Pulmonary artery endothelial cell (primary cell): ENCODE measurements around the gene SCYL1. TPM values are rescaled to one million over a fixed set of nuclear protein-coding genes. Genes with fewer than 3 reads are reported as not detected.

Experiments
- DNase-seq: peaks from one replicate; pipeline ENCODE4 v3.0.0-alpha.2; 2011; ENCODE audit warnings: low read depth, low spot score
- total RNA-seq: library from RNA; depleted of rRNA; stranded (reverse); fragments of >200 nt; gene quantifications from 2 replicates; pipeline ENCODE4 v1.2.3, GENCODE V29; 2014

Gene SCYL1
- total RNA-seq, 1 donor from 2014 or later = 60.9 TPM

DNA sequence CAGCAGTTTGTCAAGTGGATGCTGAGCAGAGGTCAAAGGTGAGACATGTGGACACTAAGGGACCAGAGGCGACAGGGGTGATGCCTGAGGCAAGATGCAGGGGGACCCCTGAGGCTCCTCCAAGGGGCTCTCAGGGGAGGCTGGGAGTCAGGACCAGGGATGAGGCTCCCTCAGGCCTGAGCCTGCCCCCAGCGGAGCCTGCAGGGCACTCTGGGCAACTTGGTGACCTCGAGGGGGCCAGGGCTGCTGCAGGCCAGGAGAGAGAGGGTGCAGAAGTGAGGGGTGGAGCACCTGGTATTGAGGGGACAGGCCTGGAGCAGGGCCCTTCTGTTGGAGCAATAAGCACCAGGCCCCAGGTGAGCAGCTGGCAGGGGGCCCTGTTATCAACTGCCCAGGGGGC lies 57.0 kb downstream of the SCYL1 start:
- no peak for DNase-seq

DNA sequence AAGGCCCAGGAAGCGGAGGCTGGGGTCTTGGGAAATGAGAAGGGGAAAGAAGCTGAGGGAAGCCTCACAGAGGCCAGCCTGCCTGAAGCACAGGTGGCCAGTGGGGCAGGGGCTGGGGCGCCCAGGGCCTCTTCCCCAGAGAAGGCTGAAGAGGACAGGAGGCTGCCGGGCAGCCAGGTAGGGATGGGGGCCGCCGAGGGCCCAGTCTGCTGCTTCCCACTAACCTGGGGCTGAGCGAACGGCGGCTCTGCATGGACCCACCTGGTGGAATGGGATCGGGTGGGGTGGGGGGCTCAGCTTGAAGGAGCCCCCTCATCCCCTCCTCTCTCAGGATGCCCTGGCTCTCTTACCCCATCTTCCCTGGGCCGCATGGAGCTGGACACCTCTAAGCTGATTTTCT lies 58.7 kb downstream of the SCYL1 start:
- DNase-seq = no peak

DNA sequence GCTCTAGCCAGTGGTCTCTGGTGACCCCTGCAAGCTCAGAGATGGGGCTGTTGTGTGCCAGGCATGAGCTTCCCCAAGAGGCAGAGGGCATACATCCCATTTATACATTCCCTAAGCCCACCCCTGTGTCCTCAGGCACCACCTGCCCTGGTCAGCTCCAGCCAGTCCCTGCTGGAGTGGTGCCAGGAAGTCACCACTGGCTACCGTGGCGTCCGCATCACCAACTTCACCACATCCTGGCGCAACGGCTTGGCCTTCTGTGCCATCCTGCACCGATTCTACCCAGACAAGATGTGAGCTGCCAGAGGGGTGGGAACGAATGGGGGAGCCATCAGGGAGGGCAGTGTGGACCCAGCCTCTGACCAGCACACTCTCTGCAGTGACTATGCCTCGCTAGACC lies 59.2 kb downstream of the SCYL1 start:
- no peak for DNase-seq

DNA sequence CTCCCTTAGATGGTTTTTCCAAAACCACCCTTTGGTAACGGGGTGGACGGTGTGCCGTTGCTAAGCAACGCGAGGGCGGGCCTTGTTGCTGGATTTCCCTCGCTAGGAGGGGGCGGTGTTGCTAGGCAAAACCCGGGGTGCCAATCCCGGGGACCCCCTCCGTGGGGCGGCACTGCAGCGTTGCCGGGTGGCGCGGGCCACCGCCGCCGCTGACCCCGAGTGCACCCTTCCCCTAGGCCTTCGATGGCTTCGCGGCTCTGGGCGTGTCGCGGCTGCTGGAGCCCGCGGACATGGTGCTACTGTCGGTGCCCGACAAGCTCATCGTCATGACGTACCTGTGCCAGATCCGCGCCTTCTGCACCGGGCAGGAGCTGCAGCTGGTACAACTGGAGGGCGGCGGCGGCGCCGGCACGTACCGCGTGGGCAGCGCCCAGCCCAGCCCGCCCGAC lies 59.9 kb downstream of the SCYL1 start:
- no peak for DNase-seq

DNA sequence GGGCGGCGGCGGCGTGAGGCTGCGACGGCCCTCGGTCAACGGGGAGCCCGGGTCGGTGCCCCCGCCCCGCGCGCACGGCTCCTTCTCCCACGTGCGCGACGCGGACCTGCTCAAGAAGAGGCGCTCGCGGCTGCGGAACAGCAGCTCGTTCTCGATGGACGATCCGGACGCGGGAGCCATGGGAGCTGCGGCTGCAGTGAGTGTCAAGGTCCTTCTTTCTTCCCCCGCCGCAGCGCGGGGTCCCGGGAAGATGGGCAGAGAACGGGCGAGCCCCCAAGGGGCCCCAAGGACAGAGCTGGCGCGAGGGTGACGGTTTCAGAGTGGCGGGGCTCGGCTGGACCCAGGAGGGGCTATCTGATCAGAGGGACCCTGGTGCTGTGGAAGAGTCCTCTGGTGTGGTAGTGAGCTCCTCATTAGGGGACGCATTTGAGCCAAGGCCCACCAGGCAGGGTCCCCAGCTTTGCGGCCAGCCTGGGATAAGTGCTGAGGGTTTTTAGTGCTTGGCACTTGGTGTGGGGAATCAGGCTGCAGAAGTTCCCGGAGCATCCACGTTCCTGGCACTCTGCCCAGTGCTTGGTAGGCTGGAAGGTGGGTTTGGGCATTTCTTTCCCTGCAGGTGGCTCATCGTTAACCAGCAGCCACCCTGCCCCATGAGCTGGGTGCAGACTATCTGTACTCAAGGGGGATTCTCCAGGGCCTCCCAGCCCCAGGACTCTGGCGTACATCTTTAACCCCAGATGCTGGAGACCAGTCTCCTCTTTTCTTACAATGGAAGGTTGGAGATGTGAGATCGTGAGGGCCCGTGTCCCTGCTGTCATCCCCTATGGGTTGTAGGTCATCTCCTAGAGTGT lies 60.7 kb downstream of the SCYL1 start:
- DNase-seq = no peak

DNA sequence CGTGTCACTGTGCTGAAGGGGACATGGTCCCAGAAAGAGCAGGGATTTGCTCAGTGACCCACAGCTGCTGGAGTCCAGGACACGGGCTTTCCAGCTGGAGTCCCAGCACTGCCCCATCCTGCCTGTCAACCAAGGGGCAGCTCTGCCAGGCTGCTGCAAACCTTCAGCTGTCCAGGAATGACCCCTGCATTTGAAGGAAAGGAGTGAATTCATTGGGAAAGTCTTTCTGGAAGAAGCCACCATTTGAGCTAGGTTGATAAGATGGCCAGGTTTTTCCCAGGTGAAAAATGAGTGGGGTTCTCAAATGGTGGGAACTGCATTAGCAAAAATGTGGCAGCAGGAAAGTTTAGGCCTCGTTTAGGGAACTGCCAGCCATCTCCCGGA lies 61.4 kb downstream of the SCYL1 start:
- DNase-seq = no peak

DNA sequence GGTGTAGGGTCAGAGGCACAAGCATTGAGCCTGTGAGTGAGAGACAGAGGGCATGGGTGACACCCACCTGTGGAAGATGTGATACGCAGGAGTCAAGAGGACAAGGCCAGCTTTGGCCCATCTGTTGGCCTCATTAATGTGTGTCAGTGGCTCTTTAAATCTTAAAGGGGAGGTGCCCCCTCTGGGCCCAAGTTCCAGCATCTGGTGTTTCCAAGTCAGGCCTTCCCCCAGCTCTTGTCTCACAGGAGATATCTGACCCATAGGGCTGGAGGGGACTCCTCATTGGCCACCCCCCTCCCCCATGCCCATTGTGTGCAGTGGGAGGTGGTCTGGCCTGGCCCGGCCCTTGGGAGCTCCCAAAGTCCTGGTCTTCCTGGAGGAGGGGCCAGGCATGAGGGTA lies 61.8 kb downstream of the SCYL1 start:
- no peak for DNase-seq

Other genes with a start within 250 kb of the SCYL1 start
- 19.5 and 22.5 TPM in 2 replicates for gene CDC42EP2, start 210.2 kb upstream of the SCYL1 start, total RNA-seq
- gene DPF2, start 191.2 kb upstream of the SCYL1 start, total RNA-seq = 24.3 and 38.3 TPM in 2 replicates
- gene TIGD3, start 170.3 kb upstream of the SCYL1 start, total RNA-seq = 0.32 and 0.33 TPM in 2 replicates
- gene SLC25A45, start 142.4 kb upstream of the SCYL1 start, total RNA-seq = 1.3 and 1.4 TPM in 2 replicates
- 78.5 and 80.6 TPM in 2 replicates for gene FRMD8, start 138.4 kb upstream of the SCYL1 start, total RNA-seq
- 64.8 and 99.3 TPM in 2 replicates for gene NEAT1, start 102.3 kb upstream of the SCYL1 start, total RNA-seq
- 4,401 and 5,456 TPM in 2 replicates for gene MALAT1, start 26.0 kb upstream of the SCYL1 start, total RNA-seq
- 19.4 and 23.1 TPM in 2 replicates for gene LTBP3, start 33.3 kb downstream of the SCYL1 start, total RNA-seq
- gene ZNRD2, start 45.4 kb downstream of the SCYL1 start, total RNA-seq = 50.5 and 52.6 TPM in 2 replicates
- gene FAM89B, start 47.5 kb downstream of the SCYL1 start, total RNA-seq = 23.3 and 24.7 TPM in 2 replicates
- gene EHBP1L1, start 51.0 kb downstream of the SCYL1 start, total RNA-seq = 39.5 and 43.5 TPM in 2 replicates
- gene KCNK7, start 70.7 kb downstream of the SCYL1 start, total RNA-seq = 0.04 and 0.13 TPM in 2 replicates
- gene MAP3K11, start 89.1 kb downstream of the SCYL1 start, total RNA-seq = 69.9 and 91.4 TPM in 2 replicates
- gene PCNX3, start 90.7 kb downstream of the SCYL1 start, total RNA-seq = 14.3 and 17.7 TPM in 2 replicates
- gene SIPA1, start 113.0 kb downstream of the SCYL1 start, total RNA-seq = 45.3 and 63.5 TPM in 2 replicates
- gene RELA, start 137.8 kb downstream of the SCYL1 start, total RNA-seq = 20.0 and 22.5 TPM in 2 replicates
- gene KAT5, start 187.2 kb downstream of the SCYL1 start, total RNA-seq = 35.5 and 37.7 TPM in 2 replicates
- gene RNASEH2C, start 195.7 kb downstream of the SCYL1 start, total RNA-seq = 38.1 and 46.3 TPM in 2 replicates